Glutamatergic neuron (in vitro differentiated cells): Measurements from ENCODE around the gene BBLN. TPM values are rescaled to one million over a fixed set of nuclear protein-coding genes. Genes with fewer than 3 reads are reported as not detected.

Experiments used
- DNase-seq: peaks from one replicate; pipeline ENCODE4 v3.0.0; 2022
- H3K27ac Mint-ChIP-seq: one replicate; pipeline ENCODE4 v1.8.0; 2020; ENCODE audit warnings: mild to moderate bottlenecking, mixed read lengths, inconsistent platforms; ENCODE audit not compliant: unreplicated experiment
- H3K27me3 Mint-ChIP-seq: one replicate; pipeline ENCODE4 v1.8.0; 2020; ENCODE audit warnings: mild to moderate bottlenecking, moderate library complexity, mixed read lengths, inconsistent platforms; ENCODE audit not compliant: unreplicated experiment
- H3K36me3 Mint-ChIP-seq: one replicate; pipeline ENCODE4 v1.8.0; 2020; ENCODE audit warnings: mild to moderate bottlenecking, mixed read lengths, inconsistent platforms; ENCODE audit not compliant: unreplicated experiment
- H3K4me1 Mint-ChIP-seq: one replicate; pipeline ENCODE4 v1.8.0; 2020; ENCODE audit warnings: mild to moderate bottlenecking, low read depth, mixed read lengths, inconsistent platforms; ENCODE audit not compliant: unreplicated experiment
- H3K4me3 Mint-ChIP-seq: one replicate; pipeline ENCODE4 v1.8.0; 2020; ENCODE audit warnings: mild to moderate bottlenecking, mixed read lengths, inconsistent platforms; ENCODE audit not compliant: unreplicated experiment
- H3K9me3 Mint-ChIP-seq: one replicate; pipeline ENCODE4 v1.8.0; 2020; ENCODE audit warnings: mild to moderate bottlenecking, moderate library complexity, mixed read lengths, inconsistent platforms; ENCODE audit not compliant: unreplicated experiment
- CTCF ChIP-seq: fragments of 200-600 bp; sonication (generic); IDR thresholded peaks from one replicate; pipeline ENCODE4 v1.5.0; 2021; ENCODE audit not compliant: partially characterized antibody, unreplicated experiment
- total RNA-seq: library from RNA; stranded (reverse); fragmentation: NEBNext Ultra II Directional; extraction: Animal tissue kit (Norgen Biotek cat#: 25700); gene quantifications from one replicate; pipeline ENCODE4 v1.2.1, GENCODE V29; 2021; ENCODE audit not compliant: unreplicated experiment

BBLN gene
- total RNA-seq, 1 donor from 2014 or later, result 147 TPM

- Mint-ChIP-seq H3K27me3 (peaks cover 3% of the 10 kb centered on the region), H3K36me3 (no peaks in the 10 kb centered on the region), H3K4me3 (no peak overlapping the region), H3K4me1 (peaks cover 15% of the 10 kb centered on the region), H3K27ac (no peak overlapping the region), H3K9me3 (peaks cover 8% of the 10 kb centered on the region)
- TF ChIP-seq CTCF, result no peak
- peak; percentile 13 for DNase-seq
Observed at GRCh38 chr9:128121924-128122808, 37.9 kb upstream of the BBLN start.

GRCh38 chr9:128122809-128123175, 37.3 kb upstream of the BBLN start:
- Mint-ChIP-seq H3K27me3 (peaks cover 3% of the 10 kb centered on the region), H3K9me3 (peaks cover 8% of the 10 kb centered on the region), H3K4me1 (peaks cover 12% of the 10 kb centered on the region), H3K27ac (no peak overlapping the region), H3K36me3 (no peaks in the 10 kb centered on the region), H3K4me3 (no peak overlapping the region)
- peak; percentile 12 for DNase-seq
- no peak for TF ChIP-seq CTCF

- peak; percentile 12 for DNase-seq
- no peak overlapping the region for H3K4me3 Mint-ChIP-seq
- H3K36me3 Mint-ChIP-seq, result no peaks in the 10 kb centered on the region
- no peak for TF ChIP-seq CTCF
- peak overlapping the region; percentile 12 for H3K27ac Mint-ChIP-seq
- H3K9me3 Mint-ChIP-seq, result peaks cover 9% of the 10 kb centered on the region
- H3K4me1 Mint-ChIP-seq, result peaks cover 8% of the 10 kb centered on the region
- peaks cover under 1% of the 10 kb centered on the region for H3K27me3 Mint-ChIP-seq
Observed at GRCh38 chr9:128123451-128124080, 36.5 kb upstream of the BBLN start.

GRCh38 chr9:128124451-128124850, 35.6 kb upstream of the BBLN start:
- no peak overlapping the region for H3K4me3 Mint-ChIP-seq
- H3K9me3 Mint-ChIP-seq, result peaks cover 11% of the 10 kb centered on the region
- H3K36me3 Mint-ChIP-seq, result no peaks in the 10 kb centered on the region
- H3K27ac Mint-ChIP-seq, result no peak overlapping the region
- peak; percentile 9 for DNase-seq
- peaks cover 13% of the 10 kb centered on the region for H3K4me1 Mint-ChIP-seq
- H3K27me3 Mint-ChIP-seq, result peaks cover 5% of the 10 kb centered on the region
- TF ChIP-seq CTCF, result no peak
